H1 (cell line): ENCODE measurements around the gene SYNE4. TPM values are rescaled to one million over a fixed set of nuclear protein-coding genes. Genes with fewer than 3 reads are reported as not detected.

Experiments
- EZH2 ChIP-seq: fragments of 200-600 bp; sonication (generic); IDR thresholded peaks from 2 replicates; pipeline ENCODE4 v1.7.1; 2012; ENCODE audit warnings: low read depth, mild to moderate bottlenecking, moderate library complexity, low read length, inconsistent platforms; ENCODE audit not compliant: severe bottlenecking
- HDAC2 ChIP-seq, 2 experiments: fragments of 300-600 bp in 1 of 2; sonication (generic) in 1 of 2; IDR thresholded peaks; 2 replicates each; pipeline ENCODE4 v1.6.1; 2011 to 2012; ENCODE audit warnings: low read depth in 2 of 2, low read length in 2 of 2, mild to moderate bottlenecking in 2 of 2, moderate library complexity in 2 of 2, borderline replicate concordance in 1 of 2, inconsistent platforms in 1 of 2
- SIN3A ChIP-seq, 2 experiments: IDR thresholded peaks in 1 of 2; conservative IDR thresholded peaks in 1 of 2; 2 replicates each; pipeline ENCODE4 v1.6.1; 2011 to 2012; ENCODE audit warnings: low read length in 2 of 2, improper control_type of control experiment in 1 of 2, low read depth in 1 of 2, mild to moderate bottlenecking in 1 of 2
- polyA plus RNA-seq, 7 experiments: library from polyadenylated mRNA; depleted of rRNA in 3 of 7; stranded (reverse) in 5 of 7; unstranded in 2 of 7; fragments of >200 nt in 5 of 7; fragments of 200-250 nt in 2 of 7; gene quantifications; 1 replicate in 5 of 7; 2 replicates in 1 of 7; 4 replicates in 1 of 7; pipeline versions ENCODE4 v1.2.1 to v1.2.3, GENCODE V29; 2011 to 2013; ENCODE audit warnings: missing spikeins in 2 of 7, mixed read lengths in 2 of 7
- total RNA-seq: library from RNA; stranded (reverse); fragmentation: NEBNext Ultra II Directional; extraction: Animal tissue kit (Norgen Biotek cat#: 25700); gene quantifications from 2 replicates; pipeline ENCODE4 v1.2.1, GENCODE V29; 2021
- TF ChIP-seq, protein P1 (sequence below): IDR thresholded peaks from 2 replicates; pipeline ENCODE4 v1.6.1; 2011; ENCODE audit warnings: low read length, improper control_type of control experiment
- TF ChIP-seq, protein P2 (sequence below): IDR thresholded peaks from 2 replicates; pipeline ENCODE4 v1.6.1; 2012; ENCODE audit warnings: low read length, inconsistent platforms
- TF ChIP-seq, protein P3 (sequence below): fragments of 300-600 bp; sonication (generic); IDR thresholded peaks from 2 replicates; pipeline ENCODE4 v1.7.1; 2012; ENCODE audit warnings: low read length, moderate library complexity, mild to moderate bottlenecking, inconsistent platforms; ENCODE audit not compliant: insufficient replicate concordance

Gene SYNE4
- total and polyA plus RNA-seq, 2 of the 8 experiments (the other 6 are each of a cell fraction or from before 2014, with no cell fraction given) = 20.8 to 22.6 TPM

DNA sequence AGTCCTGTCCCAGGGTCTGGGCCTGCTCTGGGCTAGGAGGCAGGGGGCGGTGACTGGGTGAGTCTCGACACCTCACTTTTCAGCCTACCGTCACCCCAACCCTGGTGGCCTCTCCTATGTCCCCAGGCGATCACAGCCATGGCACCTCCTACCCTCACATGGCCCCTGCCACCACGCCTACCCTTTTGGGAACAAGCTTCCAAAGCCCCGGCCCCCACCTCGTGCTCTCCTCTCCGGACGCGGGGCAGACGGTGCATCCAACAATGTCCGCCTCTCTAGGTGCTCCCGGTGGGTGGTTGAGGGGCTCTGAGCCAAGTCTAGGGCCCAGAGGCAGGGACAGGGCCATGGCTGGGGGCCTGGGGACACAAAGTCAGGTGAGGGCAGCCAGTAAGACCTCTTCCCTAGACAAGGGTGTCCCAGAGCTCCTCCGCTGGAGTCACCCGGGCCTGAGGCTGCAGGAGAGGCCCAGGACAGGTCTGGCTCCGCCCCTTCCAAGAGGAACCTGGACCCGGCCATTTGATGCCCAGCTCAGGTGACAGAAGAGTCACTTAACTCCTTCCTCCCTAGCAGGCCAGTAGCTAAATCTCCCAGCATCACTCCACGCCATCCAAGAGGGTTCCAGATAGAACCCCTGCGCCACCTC, at the start of gene SYNE4 (continued):
- TF ChIP-seq, protein P1, sequence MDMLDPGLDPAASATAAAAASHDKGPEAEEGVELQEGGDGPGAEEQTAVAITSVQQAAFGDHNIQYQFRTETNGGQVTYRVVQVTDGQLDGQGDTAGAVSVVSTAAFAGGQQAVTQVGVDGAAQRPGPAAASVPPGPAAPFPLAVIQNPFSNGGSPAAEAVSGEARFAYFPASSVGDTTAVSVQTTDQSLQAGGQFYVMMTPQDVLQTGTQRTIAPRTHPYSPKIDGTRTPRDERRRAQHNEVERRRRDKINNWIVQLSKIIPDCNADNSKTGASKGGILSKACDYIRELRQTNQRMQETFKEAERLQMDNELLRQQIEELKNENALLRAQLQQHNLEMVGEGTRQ = no peak
- TF ChIP-seq SIN3A (conservative IDR thresholded peaks at IDR 0.05 in 1 of 2, IDR thresholded peaks at IDR 0.05 in 1 of 2; ENCODE audit: low read depth in 1 of 2, low read length in 2 of 2) (peak; percentile 30 to 60; a peak in 1 of 4 replicates), HDAC2 (IDR thresholded peaks at IDR 0.05; ENCODE audit: borderline replicate concordance in 1 of 2, low read depth in 2 of 2, low read length in 2 of 2) (no peak), EZH2 (no peak)
- TF ChIP-seq, protein P2, sequence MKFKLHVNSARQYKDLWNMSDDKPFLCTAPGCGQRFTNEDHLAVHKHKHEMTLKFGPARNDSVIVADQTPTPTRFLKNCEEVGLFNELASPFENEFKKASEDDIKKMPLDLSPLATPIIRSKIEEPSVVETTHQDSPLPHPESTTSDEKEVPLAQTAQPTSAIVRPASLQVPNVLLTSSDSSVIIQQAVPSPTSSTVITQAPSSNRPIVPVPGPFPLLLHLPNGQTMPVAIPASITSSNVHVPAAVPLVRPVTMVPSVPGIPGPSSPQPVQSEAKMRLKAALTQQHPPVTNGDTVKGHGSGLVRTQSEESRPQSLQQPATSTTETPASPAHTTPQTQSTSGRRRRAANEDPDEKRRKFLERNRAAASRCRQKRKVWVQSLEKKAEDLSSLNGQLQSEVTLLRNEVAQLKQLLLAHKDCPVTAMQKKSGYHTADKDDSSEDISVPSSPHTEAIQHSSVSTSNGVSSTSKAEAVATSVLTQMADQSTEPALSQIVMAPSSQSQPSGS = no peak
- TF ChIP-seq, protein P3, sequence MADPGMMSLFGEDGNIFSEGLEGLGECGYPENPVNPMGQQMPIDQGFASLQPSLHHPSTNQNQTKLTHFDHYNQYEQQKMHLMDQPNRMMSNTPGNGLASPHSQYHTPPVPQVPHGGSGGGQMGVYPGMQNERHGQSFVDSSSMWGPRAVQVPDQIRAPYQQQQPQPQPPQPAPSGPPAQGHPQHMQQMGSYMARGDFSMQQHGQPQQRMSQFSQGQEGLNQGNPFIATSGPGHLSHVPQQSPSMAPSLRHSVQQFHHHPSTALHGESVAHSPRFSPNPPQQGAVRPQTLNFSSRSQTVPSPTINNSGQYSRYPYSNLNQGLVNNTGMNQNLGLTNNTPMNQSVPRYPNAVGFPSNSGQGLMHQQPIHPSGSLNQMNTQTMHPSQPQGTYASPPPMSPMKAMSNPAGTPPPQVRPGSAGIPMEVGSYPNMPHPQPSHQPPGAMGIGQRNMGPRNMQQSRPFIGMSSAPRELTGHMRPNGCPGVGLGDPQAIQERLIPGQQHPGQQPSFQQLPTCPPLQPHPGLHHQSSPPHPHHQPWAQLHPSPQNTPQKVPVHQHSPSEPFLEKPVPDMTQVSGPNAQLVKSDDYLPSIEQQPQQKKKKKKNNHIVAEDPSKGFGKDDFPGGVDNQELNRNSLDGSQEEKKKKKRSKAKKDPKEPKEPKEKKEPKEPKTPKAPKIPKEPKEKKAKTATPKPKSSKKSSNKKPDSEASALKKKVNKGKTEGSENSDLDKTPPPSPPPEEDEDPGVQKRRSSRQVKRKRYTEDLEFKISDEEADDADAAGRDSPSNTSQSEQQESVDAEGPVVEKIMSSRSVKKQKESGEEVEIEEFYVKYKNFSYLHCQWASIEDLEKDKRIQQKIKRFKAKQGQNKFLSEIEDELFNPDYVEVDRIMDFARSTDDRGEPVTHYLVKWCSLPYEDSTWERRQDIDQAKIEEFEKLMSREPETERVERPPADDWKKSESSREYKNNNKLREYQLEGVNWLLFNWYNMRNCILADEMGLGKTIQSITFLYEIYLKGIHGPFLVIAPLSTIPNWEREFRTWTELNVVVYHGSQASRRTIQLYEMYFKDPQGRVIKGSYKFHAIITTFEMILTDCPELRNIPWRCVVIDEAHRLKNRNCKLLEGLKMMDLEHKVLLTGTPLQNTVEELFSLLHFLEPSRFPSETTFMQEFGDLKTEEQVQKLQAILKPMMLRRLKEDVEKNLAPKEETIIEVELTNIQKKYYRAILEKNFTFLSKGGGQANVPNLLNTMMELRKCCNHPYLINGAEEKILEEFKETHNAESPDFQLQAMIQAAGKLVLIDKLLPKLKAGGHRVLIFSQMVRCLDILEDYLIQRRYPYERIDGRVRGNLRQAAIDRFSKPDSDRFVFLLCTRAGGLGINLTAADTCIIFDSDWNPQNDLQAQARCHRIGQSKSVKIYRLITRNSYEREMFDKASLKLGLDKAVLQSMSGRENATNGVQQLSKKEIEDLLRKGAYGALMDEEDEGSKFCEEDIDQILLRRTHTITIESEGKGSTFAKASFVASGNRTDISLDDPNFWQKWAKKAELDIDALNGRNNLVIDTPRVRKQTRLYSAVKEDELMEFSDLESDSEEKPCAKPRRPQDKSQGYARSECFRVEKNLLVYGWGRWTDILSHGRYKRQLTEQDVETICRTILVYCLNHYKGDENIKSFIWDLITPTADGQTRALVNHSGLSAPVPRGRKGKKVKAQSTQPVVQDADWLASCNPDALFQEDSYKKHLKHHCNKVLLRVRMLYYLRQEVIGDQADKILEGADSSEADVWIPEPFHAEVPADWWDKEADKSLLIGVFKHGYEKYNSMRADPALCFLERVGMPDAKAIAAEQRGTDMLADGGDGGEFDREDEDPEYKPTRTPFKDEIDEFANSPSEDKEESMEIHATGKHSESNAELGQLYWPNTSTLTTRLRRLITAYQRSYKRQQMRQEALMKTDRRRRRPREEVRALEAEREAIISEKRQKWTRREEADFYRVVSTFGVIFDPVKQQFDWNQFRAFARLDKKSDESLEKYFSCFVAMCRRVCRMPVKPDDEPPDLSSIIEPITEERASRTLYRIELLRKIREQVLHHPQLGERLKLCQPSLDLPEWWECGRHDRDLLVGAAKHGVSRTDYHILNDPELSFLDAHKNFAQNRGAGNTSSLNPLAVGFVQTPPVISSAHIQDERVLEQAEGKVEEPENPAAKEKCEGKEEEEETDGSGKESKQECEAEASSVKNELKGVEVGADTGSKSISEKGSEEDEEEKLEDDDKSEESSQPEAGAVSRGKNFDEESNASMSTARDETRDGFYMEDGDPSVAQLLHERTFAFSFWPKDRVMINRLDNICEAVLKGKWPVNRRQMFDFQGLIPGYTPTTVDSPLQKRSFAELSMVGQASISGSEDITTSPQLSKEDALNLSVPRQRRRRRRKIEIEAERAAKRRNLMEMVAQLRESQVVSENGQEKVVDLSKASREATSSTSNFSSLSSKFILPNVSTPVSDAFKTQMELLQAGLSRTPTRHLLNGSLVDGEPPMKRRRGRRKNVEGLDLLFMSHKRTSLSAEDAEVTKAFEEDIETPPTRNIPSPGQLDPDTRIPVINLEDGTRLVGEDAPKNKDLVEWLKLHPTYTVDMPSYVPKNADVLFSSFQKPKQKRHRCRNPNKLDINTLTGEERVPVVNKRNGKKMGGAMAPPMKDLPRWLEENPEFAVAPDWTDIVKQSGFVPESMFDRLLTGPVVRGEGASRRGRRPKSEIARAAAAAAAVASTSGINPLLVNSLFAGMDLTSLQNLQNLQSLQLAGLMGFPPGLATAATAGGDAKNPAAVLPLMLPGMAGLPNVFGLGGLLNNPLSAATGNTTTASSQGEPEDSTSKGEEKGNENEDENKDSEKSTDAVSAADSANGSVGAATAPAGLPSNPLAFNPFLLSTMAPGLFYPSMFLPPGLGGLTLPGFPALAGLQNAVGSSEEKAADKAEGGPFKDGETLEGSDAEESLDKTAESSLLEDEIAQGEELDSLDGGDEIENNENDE = no peak
